ENCODE results near the gene IMPACT. TPM values are rescaled to one million over a fixed set of nuclear protein-coding genes. Genes with fewer than 3 reads are reported as not detected.
A peak's percentile ranks its signal among the peaks of the same experiment; 100 is the strongest.

Gene IMPACT
- total RNA-seq, 1 experiment from 2014 or later = 48.8 TPM

- ATAC-seq (no peak), DNase-seq (ENCODE audit: low spot score) (peak; percentile 58)
- CTCF ChIA-PET = interaction anchor here (2.1 kb wide), 1 partner anchor 43 kb away, joined by 9 read pairs; no protein-coding TSS in a partner anchor
- TF ChIP-seq AFF4 (CRISPR knock-in tag; IDR thresholded peaks at IDR 0.05; ENCODE audit: borderline replicate concordance) = no peak
- TF ChIP-seq USF1 (CRISPR knock-in tag; IDR thresholded peaks at IDR 0.05) = no peak
- TF ChIP-seq ATF2 (CRISPR knock-in tag; IDR thresholded peaks at IDR 0.05; ENCODE audit: borderline replicate concordance, low read depth) = no peak
- TF ChIP-seq NFE2L1 (CRISPR knock-in tag; IDR thresholded peaks at IDR 0.05) = no peak
- Mint-ChIP-seq H3K27me3 (ENCODE audit: low read depth) (no peaks in the 10 kb centered on the region), H3K9me3 (peaks cover 10% of the 10 kb centered on the region), H3K36me3 (no peaks in the 10 kb centered on the region), H3K4me3 (no peak overlapping the region), H3K4me1 (peaks cover 41% of the 10 kb centered on the region), H3K27ac (peak overlapping the region; percentile 70; the same call in 1 of the 2 replicates)
- POLR2A ChIA-PET = no interaction called here
Measured at GRCh38 chr18:24402209-24402785, 24.2 kb upstream of the IMPACT start.

GRCh38 chr18:24403076-24403475 is 23.4 kb upstream of the IMPACT start:
- Mint-ChIP-seq H3K4me3 (no peak overlapping the region), H3K4me1 (peaks cover 41% of the 10 kb centered on the region), H3K36me3 (no peaks in the 10 kb centered on the region), H3K9me3 (peaks cover 10% of the 10 kb centered on the region), H3K27ac (no peak overlapping the region), H3K27me3 (ENCODE audit: low read depth) (no peaks in the 10 kb centered on the region)
- ChIA-PET POLR2A (no interaction called here), CTCF (interaction anchor here (0.6 to 1.2 kb wide), 4 partner anchors 43 to 461 kb away, joined by 3 to 7 read pairs (median 5); no protein-coding TSS in a partner anchor)
- DNase-seq (ENCODE audit: low spot score) = no peak
- ATAC-seq = no peak
- no peak for TF ChIP-seq MAX (CRISPR knock-in tag; IDR thresholded peaks at IDR 0.05)
- no peak for TF ChIP-seq PRRX2 (CRISPR knock-in tag; IDR thresholded peaks at IDR 0.05)
- no peak for TF ChIP-seq STAT6 (CRISPR knock-in tag; conservative IDR thresholded peaks at IDR 0.05; ENCODE audit: low read depth)
- TF ChIP-seq ZNF138 (CRISPR knock-in tag; conservative IDR thresholded peaks at IDR 0.05) = no peak
- TF ChIP-seq ZNF671 (CRISPR knock-in tag; IDR thresholded peaks at IDR 0.05) = no peak
- TF ChIP-seq FOXP4 (CRISPR knock-in tag; IDR thresholded peaks at IDR 0.05) = no peak
- TF ChIP-seq GRHL2 (CRISPR knock-in tag; IDR thresholded peaks at IDR 0.05; ENCODE audit: insufficient replicate concordance, severe bottlenecking) = no peak
- no peak for TF ChIP-seq CTCF (IDR thresholded peaks at IDR 0.05)
- no peak for TF ChIP-seq KAT7 (CRISPR knock-in tag; IDR thresholded peaks at IDR 0.05; ENCODE audit: borderline replicate concordance)
- TF ChIP-seq ARID4B (CRISPR knock-in tag; IDR thresholded peaks at IDR 0.05; ENCODE audit: borderline replicate concordance) = no peak
- TF ChIP-seq SMAD3 (CRISPR knock-in tag; IDR thresholded peaks at IDR 0.05; ENCODE audit: borderline replicate concordance) = no peak
- TF ChIP-seq NR3C1 (CRISPR knock-in tag; conservative IDR thresholded peaks at IDR 0.05; ENCODE audit: low read depth) = no peak

Data from WTC11 (cell line).